Measurements from ENCODE around the gene TRIM4. TPM values are rescaled to one million over a fixed set of nuclear protein-coding genes. Genes with fewer than 3 reads are reported as not detected.
A peak's percentile ranks its signal among the peaks of the same experiment; 100 is the strongest.

The TRIM4 gene
- total RNA-seq (2013): 27.3 TPM
- polyA plus RNA-seq: 10 to 100 TPM; 10.8 to 17.9 (median 12.5) TPM
- 17.6 and 24.3 TPM in 2 replicates for polyA minus RNA-seq
- 22.8 to 53.4 (median 34.6) reads per million in 11 experiments for total RNA-seq

DNA sequence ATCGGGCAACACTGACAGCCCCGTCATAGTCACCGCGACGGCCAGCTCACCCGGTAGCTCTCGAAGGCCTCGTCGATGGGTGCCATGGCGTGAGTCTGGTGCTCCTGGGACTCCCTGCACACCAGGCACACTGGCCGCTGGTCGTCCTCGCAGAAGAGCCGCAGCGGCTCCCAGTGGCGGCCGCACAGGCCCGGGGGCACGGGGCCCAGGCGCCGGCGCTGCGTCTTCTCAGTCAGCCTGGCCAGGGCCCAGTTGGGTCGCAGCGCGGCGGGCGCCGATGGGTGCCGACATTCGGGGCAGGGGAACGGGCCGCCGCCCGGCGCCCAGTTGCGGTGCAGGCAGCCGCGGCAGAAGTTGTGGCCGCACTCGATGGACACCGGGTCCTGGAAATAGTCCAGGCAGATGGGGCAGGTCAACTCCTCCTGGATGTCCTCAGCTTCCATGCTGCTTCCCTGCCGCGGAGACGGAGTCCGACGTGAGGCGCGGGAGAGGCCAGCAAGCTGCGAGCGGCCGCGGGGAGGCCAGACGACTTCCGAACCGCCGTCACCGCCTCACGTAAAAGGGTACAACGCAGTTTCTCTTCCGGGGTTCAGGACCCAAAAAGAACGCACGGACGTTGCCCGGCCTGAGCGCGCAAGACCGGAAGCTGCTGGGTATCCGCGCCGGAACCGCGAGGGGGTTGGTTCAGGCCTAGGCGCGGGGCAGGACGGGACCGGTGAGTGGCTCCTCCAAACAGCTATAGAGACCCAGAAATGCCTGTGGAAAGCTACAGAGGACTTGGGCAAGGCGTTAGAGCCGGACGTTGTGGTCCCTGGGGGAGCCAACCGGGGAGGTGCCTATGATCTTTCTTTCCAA, at the start of gene TRIM4:
TSS of gene TRIM4 (minus strand) at position 572 of the 855 bp plus-strand sequence. CDS start at position 443, 129 bp downstream.
- peak within 1 kb of the TSS; percentile 93 to 97 (median 96) for H3K27ac Mint-ChIP-seq
- Histone ChIP-seq H2AFZ (ENCODE audit: insufficient read depth, low read depth, low read length, poor library complexity, severe bottlenecking) (peak within 1 kb of the TSS; percentile 96), H3K4me1 (ENCODE audit: control insufficient read depth in 1 of 2, insufficient read depth in 2 of 2, low read length in 2 of 2) (peaks cover 28 to 38% of the 10 kb centered on the region in 2 donors), H4K20me1 (ENCODE audit: insufficient read depth, low read length) (peaks cover 42% of the 10 kb centered on the region), H3K79me2 (ENCODE audit: insufficient read depth, low read length) (peaks cover 51% of the 10 kb centered on the region), H3K9ac (ENCODE audit: insufficient read depth, low read length, poor library complexity, severe bottlenecking) (peak within 1 kb of the TSS; percentile 94), H3K27me3 (ENCODE audit: control insufficient read depth in 2 of 2, insufficient read depth in 2 of 2, low read length in 2 of 2) (no peaks in the 10 kb centered on the region), H3K4me2 (replicated peaks; ENCODE audit: extremely low read depth, low read length, poor library complexity, severe bottlenecking) (peak within 1 kb of the TSS; percentile 88), H3K9me3 (replicated peaks in 1 of 2; ENCODE audit: control insufficient read depth in 1 of 2, insufficient read depth in 1 of 2, low read length in 2 of 2) (no peaks in the 10 kb centered on the region), H3K36me3 (replicated peaks in 1 of 2; ENCODE audit: control insufficient read depth in 1 of 2, insufficient read depth in 2 of 2, low read length in 2 of 2) (peaks cover 18 to 26% of the 10 kb centered on the region in 2 donors), H3K4me3 (replicated peaks in 1 of 3; ENCODE audit: low read depth in 2 of 3, low read length in 3 of 3) (peak within 1 kb of the TSS; percentile 57 to 85 (median 68)), H3K27ac (ENCODE audit: low read depth in 1 of 2, low read length in 2 of 2) (peak within 1 kb of the TSS; percentile 90 to 91)
- H3K27me3 Mint-ChIP-seq (ENCODE audit: low read depth in 3 of 3): peaks cover 2 to 3% (median 3%) of the 10 kb centered on the region in 3 donors
- peaks cover 0 to 3% (median 0%) of the 10 kb centered on the region in 7 donors for H3K9me3 Mint-ChIP-seq
- peak; percentile 88 to 92 (median 90) for DNase-seq
- intact Hi-C loops (cut with micrococcal nuclease): loop anchor here (10.0 kb wide), 1 partner anchor 136 kb away; no protein-coding TSS in a partner anchor
- peaks cover 36 to 41% of the 10 kb centered on the region in 2 donors for H3K36me3 Mint-ChIP-seq
- peaks cover 33% of the 10 kb centered on the region for H3K4me1 Mint-ChIP-seq
- WGBS (ENCODE audit: insufficient coverage): 2% methylated on average over 80 of the region's 81 CpGs
- H3K4me3 Mint-ChIP-seq: peak within 1 kb of the TSS; percentile 87 to 94
- TF ChIP-seq, protein P1, sequence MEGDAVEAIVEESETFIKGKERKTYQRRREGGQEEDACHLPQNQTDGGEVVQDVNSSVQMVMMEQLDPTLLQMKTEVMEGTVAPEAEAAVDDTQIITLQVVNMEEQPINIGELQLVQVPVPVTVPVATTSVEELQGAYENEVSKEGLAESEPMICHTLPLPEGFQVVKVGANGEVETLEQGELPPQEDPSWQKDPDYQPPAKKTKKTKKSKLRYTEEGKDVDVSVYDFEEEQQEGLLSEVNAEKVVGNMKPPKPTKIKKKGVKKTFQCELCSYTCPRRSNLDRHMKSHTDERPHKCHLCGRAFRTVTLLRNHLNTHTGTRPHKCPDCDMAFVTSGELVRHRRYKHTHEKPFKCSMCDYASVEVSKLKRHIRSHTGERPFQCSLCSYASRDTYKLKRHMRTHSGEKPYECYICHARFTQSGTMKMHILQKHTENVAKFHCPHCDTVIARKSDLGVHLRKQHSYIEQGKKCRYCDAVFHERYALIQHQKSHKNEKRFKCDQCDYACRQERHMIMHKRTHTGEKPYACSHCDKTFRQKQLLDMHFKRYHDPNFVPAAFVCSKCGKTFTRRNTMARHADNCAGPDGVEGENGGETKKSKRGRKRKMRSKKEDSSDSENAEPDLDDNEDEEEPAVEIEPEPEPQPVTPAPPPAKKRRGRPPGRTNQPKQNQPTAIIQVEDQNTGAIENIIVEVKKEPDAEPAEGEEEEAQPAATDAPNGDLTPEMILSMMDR (IDR thresholded peaks at IDR 0.05): no peak

- peaks cover 0 to 4% (median 0%) of the 10 kb centered on the region in 7 donors for H3K9me3 Mint-ChIP-seq
- Histone ChIP-seq H3K36me3 (replicated peaks in 1 of 2; ENCODE audit: control insufficient read depth in 1 of 2, insufficient read depth in 2 of 2, low read length in 2 of 2) (no peaks in the 10 kb centered on the region), H3K4me1 (ENCODE audit: control insufficient read depth in 1 of 2, insufficient read depth in 2 of 2, low read length in 2 of 2) (peaks cover 9% of the 10 kb centered on the region in 2 donors), H3K4me2 (replicated peaks; ENCODE audit: extremely low read depth, low read length, poor library complexity, severe bottlenecking) (no peak overlapping the region), H4K20me1 (ENCODE audit: insufficient read depth, low read length) (no peaks in the 10 kb centered on the region), H2AFZ (ENCODE audit: insufficient read depth, low read depth, low read length, poor library complexity, severe bottlenecking) (no peak overlapping the region), H3K27me3 (ENCODE audit: control insufficient read depth in 2 of 2, insufficient read depth in 2 of 2, low read length in 2 of 2) (peaks cover 30 to 40% of the 10 kb centered on the region in 2 donors), H3K79me2 (ENCODE audit: insufficient read depth, low read length) (no peaks in the 10 kb centered on the region), H3K27ac (ENCODE audit: low read depth in 1 of 2, low read length in 2 of 2) (no peak overlapping the region), H3K9ac (ENCODE audit: insufficient read depth, low read length, poor library complexity, severe bottlenecking) (no peak overlapping the region), H3K4me3 (replicated peaks in 1 of 3; ENCODE audit: low read depth in 2 of 3, low read length in 3 of 3) (no peak overlapping the region), H3K9me3 (replicated peaks in 1 of 2; ENCODE audit: control insufficient read depth in 1 of 2, insufficient read depth in 1 of 2, low read length in 2 of 2) (no peaks in the 10 kb centered on the region)
- 100% methylated on average over 1 of the region's 9 CpGs for WGBS (ENCODE audit: insufficient coverage)
- peak overlapping the region in 1 of 7 donors; percentile 41 for H3K27ac Mint-ChIP-seq
- DNase-seq: no peak
- no peak overlapping the region for H3K4me3 Mint-ChIP-seq
- intact Hi-C loops (cut with micrococcal nuclease): no loop called here
- peaks cover 17% of the 10 kb centered on the region for H3K4me1 Mint-ChIP-seq
- peaks cover 6 to 38% (median 23%) of the 10 kb centered on the region in 3 donors for H3K27me3 Mint-ChIP-seq (ENCODE audit: low read depth in 3 of 3)
- TF ChIP-seq, protein P1 (IDR thresholded peaks at IDR 0.05): no peak
- peaks cover 0 to 2% of the 10 kb centered on the region in 2 donors for H3K36me3 Mint-ChIP-seq
These were observed 39.4 kb upstream of the TRIM4 start for GRCh38 chr7:99958564-99959227.
